Panc1 (cell line): ENCODE measurements around the gene SPINK1.

Source experiments
- CTCF ChIP-seq: fragments of 450-650 bp; IDR thresholded peaks from 2 replicates; pipeline ENCODE4 v1.5.1; 2017; ENCODE audit warnings: mild to moderate bottlenecking
- REST ChIP-seq, 2 experiments: IDR thresholded peaks; 2 replicates each; pipeline ENCODE4 v1.6.1; 2011 to 2012; ENCODE audit warnings: low read depth in 2 of 2, control low read depth in 1 of 2, low read length in 1 of 2, mild to moderate bottlenecking in 1 of 2, moderate library complexity in 1 of 2; ENCODE audit not compliant: insufficient read depth in 1 of 2
- SIN3A ChIP-seq: IDR thresholded peaks from 2 replicates; pipeline ENCODE4 v1.6.1; 2012; ENCODE audit warnings: low read depth, mild to moderate bottlenecking, low read length, moderate library complexity, borderline replicate concordance; ENCODE audit not compliant: insufficient read depth
- TCF7L2 ChIP-seq: IDR thresholded peaks from 2 replicates; pipeline ENCODE4 v1.6.1; 2011; ENCODE audit warnings: mild to moderate bottlenecking, low read depth, low read length, inconsistent platforms

GRCh38 chr5:147819261-147819770 lies 12.2 kb downstream of the SPINK1 start:
- no peak for TF ChIP-seq CTCF
- TF ChIP-seq TCF7L2 = no peak
- no peak for TF ChIP-seq REST (IDR thresholded peaks at IDR 0.05; ENCODE audit: insufficient read depth in 1 of 2, low read depth in 2 of 2, low read length in 1 of 2)
- TF ChIP-seq SIN3A = no peak
